Panc1 (cell line): ENCODE data around the gene NR3C1. TPM values are rescaled to one million over a fixed set of nuclear protein-coding genes. Genes with fewer than 3 reads are reported as not detected.
A peak's percentile ranks its signal among the peaks of the same experiment; 100 is the strongest.

Experiments used
- ATAC-seq: fragments of 200-7000 bp; cut with Tn5 transposase; 2 replicates; pipeline ENCODE4 v1.9.1; 2020; ENCODE audit warnings: mild to moderate bottlenecking, moderate library complexity
- BruUV-seq: library from RNA; stranded (reverse); fragments of 400-500 nt; replicated peaks from 2 replicates; lab custom pipeline; 2021; lab: Mats Ljungman, UMichigan
- CTCF ChIA-PET: fragments of 300-600 bp; sonication (Branson Sonifier 250); formaldehyde crosslinking; loops from one replicate; lab custom pipeline; 2022; ENCODE audit warnings: antibody characterized with exemption; lab: Charles Lee
- POLR2A ChIA-PET: fragments of 300-600 bp; sonication (Branson Sonifier 250); formaldehyde crosslinking; loops from one replicate; lab custom pipeline; 2022; ENCODE audit warnings: antibody characterized with exemption; lab: Charles Lee
- DNase-seq: peaks from one replicate; pipeline ENCODE4 v3.0.0-alpha.2; 2010; ENCODE audit warnings: low read depth, low spot score
- H3K27ac ChIP-seq: 2 replicates; pipeline ENCODE4 v1.5.1; 2011; ENCODE audit warnings: mild to moderate bottlenecking, low read length, inconsistent platforms
- H3K27me3 ChIP-seq: fragments of 200-500 bp; sonication (Bioruptor generic); 2 replicates; pipeline ENCODE4 v1.6.0; 2014; ENCODE audit warnings: low read length, inconsistent platforms; ENCODE audit not compliant: control insufficient read depth, insufficient read depth
- H3K36me3 ChIP-seq: fragments of 200-500 bp; sonication (Bioruptor generic); 2 replicates; pipeline ENCODE4 v1.5.1; 2014; ENCODE audit warnings: inconsistent platforms, mild to moderate bottlenecking, low read length, moderate library complexity; ENCODE audit not compliant: control insufficient read depth, insufficient read depth
- H3K4me1 ChIP-seq: 2 replicates; pipeline ENCODE4 v1.5.1; 2011; ENCODE audit warnings: inconsistent platforms, mild to moderate bottlenecking, low read length, moderate library complexity; ENCODE audit not compliant: control insufficient read depth, insufficient read depth
- H3K4me3 ChIP-seq, 2 experiments: 2 replicates each; pipeline ENCODE4 v1.5.1; 2011 to 2012; ENCODE audit warnings: low read depth in 2 of 2, low read length in 2 of 2, mild to moderate bottlenecking in 2 of 2, inconsistent platforms in 1 of 2, moderate library complexity in 1 of 2
- H3K9me3 ChIP-seq: fragments of 200-500 bp; sonication (Bioruptor generic); 2 replicates; pipeline ENCODE4 v1.5.1; 2014; ENCODE audit warnings: low read depth, mild to moderate bottlenecking, inconsistent platforms, low read length, moderate library complexity; ENCODE audit not compliant: control insufficient read depth, insufficient read depth
- CTCF ChIP-seq: fragments of 450-650 bp; IDR thresholded peaks from 2 replicates; pipeline ENCODE4 v1.5.1; 2017; ENCODE audit warnings: mild to moderate bottlenecking
- POLR2AphosphoS5 ChIP-seq: IDR thresholded peaks from 2 replicates; pipeline ENCODE4 v1.6.1; 2012; ENCODE audit warnings: mild to moderate bottlenecking, low read depth, low read length, moderate library complexity
- REST ChIP-seq, 2 experiments: IDR thresholded peaks; 2 replicates each; pipeline ENCODE4 v1.6.1; 2011 to 2012; ENCODE audit warnings: low read depth in 2 of 2, control low read depth in 1 of 2, low read length in 1 of 2, mild to moderate bottlenecking in 1 of 2, moderate library complexity in 1 of 2; ENCODE audit not compliant: insufficient read depth in 1 of 2
- SIN3A ChIP-seq: IDR thresholded peaks from 2 replicates; pipeline ENCODE4 v1.6.1; 2012; ENCODE audit warnings: low read depth, mild to moderate bottlenecking, low read length, moderate library complexity, borderline replicate concordance; ENCODE audit not compliant: insufficient read depth
- TCF7L2 ChIP-seq: IDR thresholded peaks from 2 replicates; pipeline ENCODE4 v1.6.1; 2011; ENCODE audit warnings: mild to moderate bottlenecking, low read depth, low read length, inconsistent platforms
- in situ Hi-C: cut with HindIII; loops from 2 replicates; pipeline ENCODE4 v1.10.0; 2016; ENCODE audit warnings: low sequenced_read_pairs, low pct_unique_long_range_greater_than_20kb
- intact Hi-C: fragments of 100-400 bp; cut with micrococcal nuclease; formaldehyde crosslinking; loops from one replicate; pipeline ENCODE4 v1.10.0; 2022; ENCODE audit not compliant: unreplicated experiment
- total RNA-seq: library from RNA; stranded (reverse); gene quantifications from one replicate; pipeline ENCODE4 v1.2.1, GENCODE V29; 2021; ENCODE audit not compliant: unreplicated experiment

The NR3C1 gene
- total RNA-seq, 1 experiment from 2014 or later, result 52.6 TPM

GRCh38 chr5:143376911-143377813 lies 26.3 kb downstream of the NR3C1 start:
- intact Hi-C loops (no loop called here), in situ Hi-C loops (no loop called here)
- POLR2A ChIA-PET, result no interaction called here
- Histone ChIP-seq H3K27me3 (no peaks in the 10 kb centered on the region), H3K4me3 (no peak overlapping the region), H3K4me1 (peaks cover 15% of the 10 kb centered on the region), H3K27ac (0 out of 2 replicates have a peak overlapping the region, but pooled peaks have one; percentile 9), H3K36me3 (no peaks in the 10 kb centered on the region), H3K9me3 (no peaks in the 10 kb centered on the region)
- BruUV-seq, result no TSS peak
- TF ChIP-seq TCF7L2 (no peak), SIN3A (no peak), CTCF (no peak), REST (IDR thresholded peaks at IDR 0.05; ENCODE audit: insufficient read depth in 1 of 2, low read depth in 2 of 2, low read length in 1 of 2) (no peak), POLR2AphosphoS5 (no peak)
- DNase-seq (no peak), ATAC-seq (peak; percentile 67)
- CTCF ChIA-PET, result no interaction called here

- no peak for DNase-seq
- Histone ChIP-seq H3K4me1 (peaks cover 19% of the 10 kb centered on the region), H3K9me3 (no peaks in the 10 kb centered on the region), H3K4me3 (no peak overlapping the region), H3K36me3 (no peaks in the 10 kb centered on the region), H3K27ac (0 out of 2 replicates have a peak overlapping the region, but pooled peaks have one; percentile 9), H3K27me3 (no peaks in the 10 kb centered on the region)
- intact Hi-C loops, result no loop called here
- no TSS peak for BruUV-seq
- 0 out of 2 replicates have a peak, but pooled peaks have one; percentile 36 for ATAC-seq
- CTCF ChIA-PET, result no interaction called here
- TF ChIP-seq SIN3A (no peak), CTCF (no peak), REST (IDR thresholded peaks at IDR 0.05; ENCODE audit: insufficient read depth in 1 of 2, low read depth in 2 of 2, low read length in 1 of 2) (no peak), TCF7L2 (no peak), POLR2AphosphoS5 (no peak)
- in situ Hi-C loops, result no loop called here
- POLR2A ChIA-PET, result no interaction called here
Measured at GRCh38 chr5:143376195-143376779, 27.2 kb downstream of the NR3C1 start.
